A673 (cell line): ENCODE measurements around the gene ABHD16A.

Experiments
- EZH2 ChIP-seq: fragments of 200-600 bp; sonication (generic); IDR thresholded peaks from 2 replicates; pipeline ENCODE4 v1.6.1; 2017; ENCODE audit warnings: borderline replicate concordance, low read depth, mild to moderate bottlenecking, mixed read lengths, antibody characterized with exemption, low read length; ENCODE audit not compliant: poor library complexity, severe bottlenecking
- TF ChIP-seq, protein P1 (sequence below): fragments of 300-800, 200-600 bp; sonication (generic); conservative IDR thresholded peaks from 2 replicates; pipeline ENCODE4 v1.5.1; 2017; ENCODE audit warnings: low read depth, mild to moderate bottlenecking, antibody characterized with exemption, low read length, moderate library complexity, mixed read lengths

DNA sequence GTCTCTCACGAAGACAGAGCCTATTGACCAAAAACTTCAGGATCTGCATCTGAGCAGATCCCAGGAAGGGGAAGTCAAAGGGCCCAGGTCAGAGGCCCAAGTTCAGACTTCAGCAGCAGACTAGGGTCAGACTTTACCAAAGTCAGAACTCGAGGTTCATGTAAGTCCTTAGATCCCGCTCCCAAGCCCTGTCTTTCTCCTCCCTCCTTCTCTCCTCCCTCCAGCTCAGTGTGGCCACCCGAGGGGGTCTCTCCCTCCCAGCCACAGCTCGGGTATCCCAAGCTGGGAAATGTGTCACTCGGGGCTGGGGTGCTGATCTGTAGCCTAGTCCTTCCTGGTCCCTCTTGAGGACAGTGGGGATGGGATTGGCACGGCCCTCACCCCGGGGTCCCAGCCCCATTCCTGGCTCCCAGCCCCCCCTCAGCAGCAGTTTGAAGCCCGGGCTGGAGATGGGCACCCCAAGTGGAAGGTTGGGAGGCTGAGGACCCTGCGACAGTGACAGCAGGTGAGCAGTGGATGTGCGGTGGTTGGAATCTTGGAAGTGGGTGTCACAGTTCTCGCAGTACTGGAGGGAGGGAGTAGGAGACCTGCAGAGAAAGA is 40.9 kb downstream of the ABHD16A start:
- TF ChIP-seq, protein P1, sequence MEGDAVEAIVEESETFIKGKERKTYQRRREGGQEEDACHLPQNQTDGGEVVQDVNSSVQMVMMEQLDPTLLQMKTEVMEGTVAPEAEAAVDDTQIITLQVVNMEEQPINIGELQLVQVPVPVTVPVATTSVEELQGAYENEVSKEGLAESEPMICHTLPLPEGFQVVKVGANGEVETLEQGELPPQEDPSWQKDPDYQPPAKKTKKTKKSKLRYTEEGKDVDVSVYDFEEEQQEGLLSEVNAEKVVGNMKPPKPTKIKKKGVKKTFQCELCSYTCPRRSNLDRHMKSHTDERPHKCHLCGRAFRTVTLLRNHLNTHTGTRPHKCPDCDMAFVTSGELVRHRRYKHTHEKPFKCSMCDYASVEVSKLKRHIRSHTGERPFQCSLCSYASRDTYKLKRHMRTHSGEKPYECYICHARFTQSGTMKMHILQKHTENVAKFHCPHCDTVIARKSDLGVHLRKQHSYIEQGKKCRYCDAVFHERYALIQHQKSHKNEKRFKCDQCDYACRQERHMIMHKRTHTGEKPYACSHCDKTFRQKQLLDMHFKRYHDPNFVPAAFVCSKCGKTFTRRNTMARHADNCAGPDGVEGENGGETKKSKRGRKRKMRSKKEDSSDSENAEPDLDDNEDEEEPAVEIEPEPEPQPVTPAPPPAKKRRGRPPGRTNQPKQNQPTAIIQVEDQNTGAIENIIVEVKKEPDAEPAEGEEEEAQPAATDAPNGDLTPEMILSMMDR = no peak
- no peak for TF ChIP-seq EZH2
